BJ (cell line): ENCODE measurements around the gene HNRNPA0. TPM values are rescaled to one million over a fixed set of nuclear protein-coding genes. Genes with fewer than 3 reads are reported as not detected.

ENCODE experiments used
- CTCF ChIA-PET: fragments of 350-600 bp; formaldehyde crosslinking; extraction: SDS; loops from one replicate; lab custom pipeline; 2021; ENCODE audit warnings: antibody characterized with exemption, inconsistent platforms; lab: Yijun Ruan, JAX
- POLR2A ChIA-PET: fragments of 300-600 bp; sonication (Branson Sonifier 250); formaldehyde crosslinking; extraction: SDS; loops from one replicate; lab custom pipeline; 2021; ENCODE audit warnings: antibody characterized with exemption; lab: Charles Lee
- DNase-seq: peaks from one replicate; pipeline ENCODE4 v3.0.0-alpha.2; 2011; ENCODE audit warnings: low read depth
- H3K27me3 ChIP-seq: 2 replicates; pipeline ENCODE4 v1.6.0; 2011; ENCODE audit warnings: low read length; ENCODE audit not compliant: control insufficient read depth, insufficient read depth
- H3K36me3 ChIP-seq: 2 replicates; pipeline ENCODE4 v1.5.1; 2011; ENCODE audit warnings: low read length; ENCODE audit not compliant: control insufficient read depth, insufficient read depth
- H3K4me3 ChIP-seq: 2 replicates; pipeline ENCODE4 v1.5.1; 2011; ENCODE audit warnings: low read depth, mild to moderate bottlenecking, control low read depth, low read length
- polyA minus RNA-seq: library from RNA; depleted of rRNA, polyadenylated mRNA; stranded (reverse); fragments of >200 nt; gene quantifications from 2 replicates; pipeline ENCODE4 v1.2.3, GENCODE V29; 2011; rRNA and poly(A)+ RNA removed
- polyA plus RNA-seq: library from polyadenylated mRNA; depleted of rRNA; stranded (reverse); fragments of >200 nt; gene quantifications from 2 replicates; pipeline ENCODE4 v1.2.3, GENCODE V29; 2011; rRNA removed
- TF ChIP-seq, protein P1 (sequence below): IDR thresholded peaks from 2 replicates; pipeline ENCODE4 v1.5.1; 2011; ENCODE audit warnings: low read depth, mild to moderate bottlenecking, control low read depth, inconsistent platforms, low read length, moderate library complexity; ENCODE audit not compliant: insufficient read depth

Gene HNRNPA0
- 10.2 and 10.3 TPM in 2 replicates for polyA plus RNA-seq
- 5.2 and 5.4 TPM in 2 replicates for polyA minus RNA-seq

DNA sequence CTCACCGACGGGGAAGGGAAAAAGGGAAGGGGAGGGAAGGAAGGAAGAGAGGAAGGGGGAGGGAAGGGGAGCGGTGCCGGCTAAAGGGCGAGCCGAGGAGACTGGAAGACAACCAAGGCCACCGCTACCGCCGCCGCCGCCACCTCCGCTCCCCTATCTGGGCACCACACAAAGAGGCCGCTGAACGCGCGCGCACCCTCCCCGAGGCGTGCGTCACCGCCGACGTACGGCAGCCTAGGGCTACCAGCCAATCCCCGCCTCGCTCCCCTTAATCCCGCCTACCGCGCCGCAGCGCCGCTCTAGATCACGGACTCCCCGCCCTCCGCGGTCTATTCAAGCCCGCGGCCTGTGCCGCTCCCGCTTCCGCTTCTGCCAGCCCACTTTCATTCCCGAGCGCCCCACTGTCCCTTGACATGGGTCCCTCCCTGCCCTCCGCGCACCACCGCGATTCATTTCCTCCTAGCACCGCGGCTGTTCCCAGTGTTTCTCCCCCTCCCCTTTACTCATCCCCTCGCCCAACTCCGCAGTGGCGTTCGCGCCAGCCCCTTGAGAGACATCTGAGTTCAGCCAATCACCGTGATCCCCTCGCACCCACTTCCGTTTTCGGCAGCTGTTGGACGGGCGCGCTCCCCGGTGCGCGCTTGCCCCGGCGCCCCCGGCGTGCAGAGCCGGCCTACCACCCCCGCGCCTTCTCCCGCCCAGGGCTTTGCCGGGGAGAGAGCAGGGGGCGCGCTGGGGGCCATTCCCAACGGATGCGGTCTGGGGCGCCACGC is at the start of gene HNRNPA0:
TSS of gene HNRNPA0 (minus strand) at position 176 of the 773 bp plus-strand sequence. CDS start 297 bp downstream, outside the sequence.
- CTCF ChIA-PET, result interaction anchor here (0.6 to 2.3 kb wide), 9 partner anchors 12 to 246 kb away, joined by 3 to 16 read pairs (median 3); no protein-coding TSS in a partner anchor
- POLR2A ChIA-PET, result interaction anchor here (0.7 kb wide), 1 partner anchor 166 kb away, joined by 4 read pairs; no protein-coding TSS in a partner anchor
- peak; percentile 75 for DNase-seq
- H3K27me3 ChIP-seq, result no peaks in the 10 kb centered on the region
- H3K36me3 ChIP-seq, result no peaks in the 10 kb centered on the region; the same call in 1 of the 2 replicates
- TF ChIP-seq, protein P1, sequence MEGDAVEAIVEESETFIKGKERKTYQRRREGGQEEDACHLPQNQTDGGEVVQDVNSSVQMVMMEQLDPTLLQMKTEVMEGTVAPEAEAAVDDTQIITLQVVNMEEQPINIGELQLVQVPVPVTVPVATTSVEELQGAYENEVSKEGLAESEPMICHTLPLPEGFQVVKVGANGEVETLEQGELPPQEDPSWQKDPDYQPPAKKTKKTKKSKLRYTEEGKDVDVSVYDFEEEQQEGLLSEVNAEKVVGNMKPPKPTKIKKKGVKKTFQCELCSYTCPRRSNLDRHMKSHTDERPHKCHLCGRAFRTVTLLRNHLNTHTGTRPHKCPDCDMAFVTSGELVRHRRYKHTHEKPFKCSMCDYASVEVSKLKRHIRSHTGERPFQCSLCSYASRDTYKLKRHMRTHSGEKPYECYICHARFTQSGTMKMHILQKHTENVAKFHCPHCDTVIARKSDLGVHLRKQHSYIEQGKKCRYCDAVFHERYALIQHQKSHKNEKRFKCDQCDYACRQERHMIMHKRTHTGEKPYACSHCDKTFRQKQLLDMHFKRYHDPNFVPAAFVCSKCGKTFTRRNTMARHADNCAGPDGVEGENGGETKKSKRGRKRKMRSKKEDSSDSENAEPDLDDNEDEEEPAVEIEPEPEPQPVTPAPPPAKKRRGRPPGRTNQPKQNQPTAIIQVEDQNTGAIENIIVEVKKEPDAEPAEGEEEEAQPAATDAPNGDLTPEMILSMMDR, result 0 out of 2 replicates have a peak, but pooled peaks have one; percentile 5
- H3K4me3 ChIP-seq, result peak within 1 kb of the TSS; percentile 71

DNA sequence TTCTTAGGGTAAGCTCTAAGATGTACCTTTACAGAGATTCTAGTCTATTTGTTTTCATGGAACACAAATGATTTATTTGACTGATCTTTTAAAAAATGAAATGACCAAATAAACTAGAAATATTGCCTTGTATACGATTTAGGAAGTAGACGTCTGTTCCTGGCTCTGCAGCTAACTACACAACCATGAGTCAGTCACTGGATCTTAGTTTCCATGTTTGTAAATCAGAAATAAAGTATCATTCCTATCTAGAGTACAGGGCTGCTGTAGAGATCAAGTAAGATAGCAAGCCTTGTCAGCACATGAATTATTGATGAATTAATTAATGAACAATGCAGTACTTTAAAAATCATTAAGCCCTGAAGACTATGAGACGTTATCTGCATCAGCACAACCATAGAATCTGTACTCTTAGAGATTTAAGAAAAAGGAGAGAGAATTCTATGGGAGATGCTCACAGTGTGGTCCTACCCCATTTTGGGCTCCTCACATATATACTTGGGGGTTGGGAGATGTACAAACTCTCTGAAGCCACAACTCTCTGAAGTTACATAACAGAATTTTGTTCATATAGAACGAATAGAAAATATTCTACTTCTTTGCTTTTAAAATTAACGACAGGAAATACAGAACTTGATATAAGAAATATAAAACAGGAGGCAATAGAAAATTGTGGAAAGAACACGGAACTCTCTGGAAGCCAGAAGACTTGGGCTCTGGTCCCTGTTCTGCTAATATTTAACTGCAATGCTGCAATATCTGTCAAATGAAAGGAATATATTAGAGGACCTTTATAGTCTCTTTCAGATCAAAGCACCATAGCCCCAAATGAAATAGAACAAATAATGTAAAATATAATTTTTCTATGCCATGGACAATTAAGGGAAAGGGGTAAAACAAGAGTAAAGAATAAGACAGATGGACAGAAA is 48.4 kb upstream of the HNRNPA0 start:
- no peaks in the 10 kb centered on the region for H3K36me3 ChIP-seq
- H3K4me3 ChIP-seq, result no peak overlapping the region
- no peak for DNase-seq
- ChIA-PET POLR2A (no interaction called here), CTCF (interaction anchor here (1.2 kb wide), 1 partner anchor 24 kb away, joined by 3 read pairs; no protein-coding TSS in a partner anchor)
- H3K27me3 ChIP-seq, result no peaks in the 10 kb centered on the region
- TF ChIP-seq, protein P1, result no peak

DNA sequence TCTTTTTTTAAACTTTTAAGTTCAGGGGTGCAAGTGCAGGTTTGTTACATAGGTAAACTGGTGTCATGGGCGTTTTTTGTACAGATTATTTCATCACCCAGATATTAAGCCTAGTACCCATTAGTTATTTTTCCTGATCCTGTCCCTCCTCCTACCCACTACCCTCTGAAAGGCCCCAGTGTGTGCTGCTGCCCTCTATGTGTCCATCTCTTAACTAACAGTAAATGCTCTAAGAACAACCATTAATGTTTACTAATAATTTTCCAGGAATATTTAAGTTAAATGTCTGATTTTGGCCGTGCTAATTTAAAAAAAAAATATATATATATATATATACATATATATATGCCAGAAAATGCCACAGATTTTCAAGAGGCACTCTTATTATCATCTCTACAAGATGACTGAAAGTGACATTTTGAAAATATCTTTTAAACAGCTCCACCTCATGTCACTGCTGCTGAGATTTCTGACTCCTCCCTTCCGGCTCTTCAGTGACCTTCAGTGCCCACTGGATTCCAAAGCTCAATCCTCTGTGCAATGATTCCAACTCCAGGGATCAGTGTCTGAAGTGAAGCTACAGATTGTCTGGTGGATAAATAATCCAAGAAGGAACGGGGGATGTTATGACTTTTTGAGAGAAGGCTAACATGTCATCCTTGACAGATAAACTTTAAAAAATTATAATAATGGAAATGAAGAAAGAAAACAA is 46.7 kb upstream of the HNRNPA0 start:
- no peaks in the 10 kb centered on the region for H3K27me3 ChIP-seq
- TF ChIP-seq, protein P1, result no peak
- no peak for DNase-seq
- ChIA-PET CTCF (interaction anchor here (1.2 kb wide), 1 partner anchor 22 kb away, joined by 3 read pairs; no protein-coding TSS in a partner anchor), POLR2A (no interaction called here)
- H3K36me3 ChIP-seq, result no peaks in the 10 kb centered on the region
- H3K4me3 ChIP-seq, result no peak overlapping the region

DNA sequence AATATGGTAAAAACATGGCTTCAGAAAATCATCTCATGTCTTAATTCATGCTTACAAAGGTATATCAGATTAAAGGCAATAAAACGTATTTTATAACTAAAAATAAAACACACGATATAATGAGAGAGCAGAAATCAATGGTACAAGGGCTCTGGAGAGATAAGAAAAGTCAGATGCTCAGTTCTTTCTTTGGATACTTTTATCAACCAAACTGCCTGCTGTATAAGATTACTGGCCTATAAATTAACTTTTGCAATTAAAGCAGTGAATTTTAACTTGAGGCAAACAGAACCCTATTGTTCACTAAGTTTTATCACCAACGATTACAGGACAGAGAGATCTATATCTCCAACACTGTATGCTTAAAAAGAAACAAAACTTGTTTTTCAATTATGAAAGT is 42.1 kb upstream of the HNRNPA0 start:
- Histone ChIP-seq H3K4me3 (no peak overlapping the region), H3K36me3 (no peaks in the 10 kb centered on the region), H3K27me3 (no peaks in the 10 kb centered on the region; the same call in 1 of the 2 replicates)
- TF ChIP-seq, protein P1, result no peak
- DNase-seq, result no peak
- ChIA-PET CTCF (no interaction called here), POLR2A (no interaction called here)
